GM23248 (cell line): ENCODE results near the gene CELSR1.

Experiments
- EZH2 ChIP-seq: fragments of 200-600 bp; sonication (generic); IDR thresholded peaks from 2 replicates; pipeline ENCODE4 v1.6.1; 2018; ENCODE audit warnings: antibody characterized with exemption, mild to moderate bottlenecking; ENCODE audit not compliant: insufficient read depth, poor library complexity, severe bottlenecking
- EZH2phosphoT487 ChIP-seq: fragments of 200-600 bp; sonication (generic); IDR thresholded peaks from 2 replicates; pipeline ENCODE4 v1.6.1; 2018; ENCODE audit warnings: antibody characterized with exemption, moderate library complexity, mild to moderate bottlenecking, low read depth; ENCODE audit not compliant: insufficient read depth

- TF ChIP-seq EZH2 (no peak), EZH2phosphoT487 (no peak)
Observed at GRCh38 chr22:46567471-46567870, 30.1 kb upstream of the CELSR1 start.
